DND-41 (cell line): ENCODE results near the gene NMRK1.

Experiments used
- ATAC-seq: fragments of 200-7000 bp; cut with Tn5 transposase; 3 replicates; pipeline ENCODE4 v1.9.1; 2021; ENCODE audit warnings: low read depth; ENCODE audit not compliant: insufficient read depth
- DNase-seq: peaks from one replicate; pipeline ENCODE4 v3.0.0-alpha.2; 2020
- H2AFZ ChIP-seq: 2 replicates; pipeline ENCODE4 v1.6.0; 2012; ENCODE audit warnings: low read depth, low read length
- H3K27ac ChIP-seq: 2 replicates; pipeline ENCODE4 v1.5.1; 2012; ENCODE audit warnings: low read length, inconsistent platforms
- H3K27me3 ChIP-seq: fragments of 200-600 bp; sonication (generic); 2 replicates; pipeline ENCODE4 v1.6.0; 2012; ENCODE audit warnings: low read length, mild to moderate bottlenecking, inconsistent platforms; ENCODE audit not compliant: insufficient read depth, poor library complexity
- H3K36me3 ChIP-seq: 2 replicates; pipeline ENCODE4 v1.5.1; 2012; ENCODE audit warnings: low read length, inconsistent platforms; ENCODE audit not compliant: insufficient read depth
- H3K4me1 ChIP-seq: 2 replicates; pipeline ENCODE4 v1.5.1; 2012; ENCODE audit warnings: mild to moderate bottlenecking, low read length; ENCODE audit not compliant: insufficient read depth
- H3K4me2 ChIP-seq: 2 replicates; pipeline ENCODE4 v1.6.0; 2012; ENCODE audit warnings: mild to moderate bottlenecking, moderate library complexity, low read length, inconsistent platforms; ENCODE audit not compliant: insufficient read depth
- H3K4me3 ChIP-seq, 2 experiments: fragments of 200-600 bp in 1 of 2; shearing (Covaris generic) in 1 of 2; 2 replicates each; pipeline ENCODE4 v1.5.1; 2012 to 2016; ENCODE audit warnings: inconsistent platforms in 2 of 2, low read length in 2 of 2, mild to moderate bottlenecking in 2 of 2, low read depth in 1 of 2, moderate library complexity in 1 of 2
- H3K79me2 ChIP-seq: 2 replicates; pipeline ENCODE4 v1.6.0; 2012; ENCODE audit warnings: low read length, inconsistent platforms; ENCODE audit not compliant: insufficient read depth
- H3K9ac ChIP-seq: 2 replicates; pipeline ENCODE4 v1.6.0; 2012; ENCODE audit warnings: low read depth, mild to moderate bottlenecking, inconsistent platforms, low read length, moderate library complexity
- H3K9me3 ChIP-seq: 2 replicates; pipeline ENCODE4 v1.5.1; 2012; ENCODE audit warnings: low read length, moderate library complexity, mild to moderate bottlenecking, inconsistent platforms; ENCODE audit not compliant: insufficient read depth, severe bottlenecking
- H4K20me1 ChIP-seq: 2 replicates; pipeline ENCODE4 v1.6.0; 2012; ENCODE audit warnings: low read length; ENCODE audit not compliant: insufficient read depth
- CTCF ChIP-seq: IDR thresholded peaks from 2 replicates; pipeline ENCODE4 v1.5.1; 2012; ENCODE audit warnings: borderline replicate concordance, low read length, moderate library complexity, mild to moderate bottlenecking; ENCODE audit not compliant: poor library complexity, severe bottlenecking; ENCODE audit errors: extremely low read depth
- EZH2 ChIP-seq: IDR thresholded peaks from 3 replicates; pipeline ENCODE4 v1.6.1; 2012; ENCODE audit warnings: borderline replicate concordance, low read depth, mild to moderate bottlenecking, moderate library complexity, low read length, inconsistent platforms; ENCODE audit not compliant: severe bottlenecking

Gene NMRK1

DNA sequence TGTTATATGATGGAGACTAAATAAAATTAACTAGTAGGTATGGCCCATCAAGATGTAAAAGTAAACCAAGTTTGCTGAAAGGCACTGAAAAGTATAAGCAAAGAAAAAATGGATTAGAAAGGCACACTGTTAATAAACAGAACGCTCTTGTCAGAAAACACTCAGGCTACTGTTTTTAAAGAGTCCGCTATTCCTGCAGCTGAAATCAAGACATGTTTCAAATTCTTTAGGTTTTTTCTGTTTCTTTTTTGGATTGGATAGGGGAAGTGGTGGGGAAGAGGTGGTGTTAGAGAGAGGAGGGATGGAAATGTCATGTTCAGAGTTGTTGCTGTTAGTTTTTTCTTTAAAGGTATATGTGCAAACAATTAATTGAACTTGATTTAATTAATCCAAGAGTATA is 17.9 kb upstream of the NMRK1 start:
- Histone ChIP-seq H3K4me2 (no peak overlapping the region), H3K4me1 (no peaks in the 10 kb centered on the region), H4K20me1 (no peaks in the 10 kb centered on the region), H3K27me3 (no peaks in the 10 kb centered on the region), H3K36me3 (0 out of 2 replicates have a peak, but pooled peaks cover 9% of the 10 kb centered on the region), H3K9ac (no peak overlapping the region), H2AFZ (no peak overlapping the region), H3K9me3 (no peaks in the 10 kb centered on the region), H3K79me2 (peaks cover 85% of the 10 kb centered on the region), H3K4me3 (no peak overlapping the region), H3K27ac (no peak overlapping the region)
- TF ChIP-seq EZH2 (no peak), CTCF (no peak)
- DNase-seq (no peak), ATAC-seq (no peak)

DNA sequence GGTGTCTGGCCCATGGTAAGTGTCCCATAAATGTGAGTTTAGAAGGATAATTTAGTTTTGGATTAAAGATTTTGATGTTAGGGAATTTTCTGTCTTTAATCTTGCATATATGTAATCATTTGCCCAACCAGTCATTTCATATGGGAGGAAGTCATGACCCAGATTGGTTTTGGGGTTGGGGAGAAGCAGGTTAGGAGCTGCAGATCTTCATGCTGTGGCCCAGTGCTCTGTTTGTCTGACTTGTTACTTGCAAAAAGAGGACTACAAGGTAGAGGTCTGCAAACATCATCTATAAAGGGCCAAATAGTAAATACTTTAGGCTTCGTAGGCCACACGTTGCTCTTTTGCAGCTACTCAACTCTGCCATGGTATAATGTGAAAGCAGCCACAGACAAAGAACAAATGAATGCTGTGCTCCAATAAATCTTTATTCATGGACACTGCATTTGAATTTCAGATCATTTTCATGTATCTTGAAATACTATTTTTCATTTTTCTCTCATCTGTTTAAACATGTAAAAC is 17.1 kb upstream of the NMRK1 start:
- no peak for DNase-seq
- TF ChIP-seq CTCF (no peak), EZH2 (no peak)
- H3K9me3 ChIP-seq, result no peaks in the 10 kb centered on the region
- no peaks in the 10 kb centered on the region; the same call in 1 of the 2 replicates for H4K20me1 ChIP-seq
- no peak overlapping the region for H3K4me3 ChIP-seq
- no peak overlapping the region for H3K27ac ChIP-seq
- H2AFZ ChIP-seq, result no peak overlapping the region
- peaks cover 85% of the 10 kb centered on the region for H3K79me2 ChIP-seq
- H3K4me2 ChIP-seq, result no peak overlapping the region
- H3K36me3 ChIP-seq, result 0 out of 2 replicates have a peak, but pooled peaks cover 9% of the 10 kb centered on the region
- no peaks in the 10 kb centered on the region for H3K4me1 ChIP-seq
- ATAC-seq, result no peak
- H3K9ac ChIP-seq, result no peak overlapping the region
- H3K27me3 ChIP-seq, result no peaks in the 10 kb centered on the region

DNA sequence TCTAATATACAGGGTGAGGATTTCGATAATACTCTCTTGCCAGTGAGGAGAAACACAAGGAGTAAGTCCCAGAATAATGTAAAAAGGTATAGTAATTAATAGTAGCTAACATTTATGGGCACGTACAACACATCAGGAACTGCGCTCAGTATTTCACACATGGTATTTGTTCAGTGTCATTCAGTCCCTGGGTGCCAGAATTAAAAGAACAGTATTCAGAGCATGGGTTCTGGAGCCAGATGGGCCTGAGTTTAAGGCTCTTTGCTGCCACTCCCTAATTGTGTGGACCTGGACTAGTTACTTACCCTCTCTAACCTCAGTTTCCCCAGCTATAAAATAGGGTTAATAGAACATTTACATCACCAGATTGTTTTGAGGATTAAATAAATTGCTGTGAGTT is 16.7 kb upstream of the NMRK1 start:
- H3K4me3 ChIP-seq, result no peak overlapping the region
- no peak overlapping the region for H3K9ac ChIP-seq
- H3K27me3 ChIP-seq, result no peaks in the 10 kb centered on the region
- 0 out of 2 replicates have a peak, but pooled peaks cover 9% of the 10 kb centered on the region for H3K36me3 ChIP-seq
- no peaks in the 10 kb centered on the region; the same call in 1 of the 2 replicates for H4K20me1 ChIP-seq
- H3K4me1 ChIP-seq, result no peaks in the 10 kb centered on the region
- TF ChIP-seq CTCF (no peak), EZH2 (no peak)
- ATAC-seq, result no peak
- DNase-seq, result no peak
- H3K27ac ChIP-seq, result no peak overlapping the region
- H3K9me3 ChIP-seq, result no peaks in the 10 kb centered on the region
- H2AFZ ChIP-seq, result no peak overlapping the region
- H3K79me2 ChIP-seq, result peaks cover 85% of the 10 kb centered on the region
- no peak overlapping the region for H3K4me2 ChIP-seq

GRCh38 chr9:75102177-75102790 is 14.3 kb upstream of the NMRK1 start:
- no peak overlapping the region for H3K4me3 ChIP-seq
- no peak overlapping the region for H3K4me2 ChIP-seq
- no peaks in the 10 kb centered on the region; the same call in 1 of the 2 replicates for H4K20me1 ChIP-seq
- ATAC-seq (no peak), DNase-seq (no peak)
- H3K9me3 ChIP-seq, result no peaks in the 10 kb centered on the region
- no peak overlapping the region for H3K27ac ChIP-seq
- H3K79me2 ChIP-seq, result peaks cover 89% of the 10 kb centered on the region
- peaks cover 11% of the 10 kb centered on the region; the same call in 1 of the 2 replicates for H3K36me3 ChIP-seq
- TF ChIP-seq CTCF (no peak), EZH2 (no peak)
- no peaks in the 10 kb centered on the region for H3K27me3 ChIP-seq
- no peaks in the 10 kb centered on the region for H3K4me1 ChIP-seq
- H2AFZ ChIP-seq, result no peak overlapping the region
- H3K9ac ChIP-seq, result no peak overlapping the region
